Activated CD4-positive, alpha-beta T cell treated with anti-CD3 and anti-CD28 coated beads, Interleukin-2, amount 50 U/mL, for 4 hours (primary cell): Measurements from ENCODE around the gene TCF3.
A peak's percentile ranks its signal among the peaks of the same experiment; 100 is the strongest.
"Not testable (repeated sequence)": the region's sequence is repeated elsewhere in the genome, so short reads cannot be mapped to it uniquely, and the experiment has no call there.

ENCODE experiments used
- DNase-seq, 2 experiments: peaks; one replicate each; pipeline ENCODE4 v3.0.0-alpha.2; 2020

The TCF3 gene

DNA sequence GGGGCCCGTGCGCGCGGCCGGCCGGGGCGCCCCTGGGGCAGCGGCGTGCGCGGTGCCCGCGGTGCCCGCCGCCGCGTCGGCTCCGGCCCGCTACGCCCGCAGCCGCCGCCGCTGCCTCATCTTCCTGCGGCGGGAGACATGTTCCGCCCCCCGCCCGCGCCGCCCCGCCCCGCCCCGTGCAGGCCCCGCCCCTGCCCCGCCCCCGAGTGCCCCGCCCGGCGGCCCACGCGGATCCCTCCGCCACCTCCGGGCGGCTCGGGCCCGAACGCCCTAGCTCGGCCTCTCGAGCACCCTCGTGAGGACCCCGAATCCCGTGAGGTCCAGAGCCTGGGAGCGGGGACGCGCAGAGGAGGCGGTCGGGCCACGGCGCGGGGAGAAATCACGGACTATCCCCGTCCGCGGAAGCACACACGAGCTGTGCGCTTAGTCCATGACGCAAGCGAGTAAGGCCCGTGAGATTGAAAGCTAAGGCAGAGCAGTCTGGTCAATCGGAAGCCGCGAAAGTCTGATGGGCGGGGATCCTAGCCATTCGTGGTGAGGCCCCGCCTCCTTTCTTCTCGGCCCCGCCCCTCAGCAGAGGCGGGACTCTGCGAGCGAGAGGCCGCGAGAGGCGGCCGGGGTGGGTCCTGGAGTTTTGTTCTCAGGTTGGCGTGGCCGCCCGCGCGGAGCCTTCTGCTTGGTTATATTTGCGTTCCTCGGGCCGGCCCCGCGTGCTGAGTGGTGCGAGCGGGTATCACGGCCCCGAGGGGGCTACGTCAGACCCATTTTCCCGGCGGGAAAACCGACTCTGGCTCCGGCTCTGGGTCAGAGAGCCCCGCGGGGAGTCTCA lies at the start of gene TCF3:
TCF3 (minus strand) TSS at position 145 of the 829 bp plus-strand sequence. CDS start 2,367 bp downstream, outside the sequence.
- DNase-seq = peak; percentile 97

DNA sequence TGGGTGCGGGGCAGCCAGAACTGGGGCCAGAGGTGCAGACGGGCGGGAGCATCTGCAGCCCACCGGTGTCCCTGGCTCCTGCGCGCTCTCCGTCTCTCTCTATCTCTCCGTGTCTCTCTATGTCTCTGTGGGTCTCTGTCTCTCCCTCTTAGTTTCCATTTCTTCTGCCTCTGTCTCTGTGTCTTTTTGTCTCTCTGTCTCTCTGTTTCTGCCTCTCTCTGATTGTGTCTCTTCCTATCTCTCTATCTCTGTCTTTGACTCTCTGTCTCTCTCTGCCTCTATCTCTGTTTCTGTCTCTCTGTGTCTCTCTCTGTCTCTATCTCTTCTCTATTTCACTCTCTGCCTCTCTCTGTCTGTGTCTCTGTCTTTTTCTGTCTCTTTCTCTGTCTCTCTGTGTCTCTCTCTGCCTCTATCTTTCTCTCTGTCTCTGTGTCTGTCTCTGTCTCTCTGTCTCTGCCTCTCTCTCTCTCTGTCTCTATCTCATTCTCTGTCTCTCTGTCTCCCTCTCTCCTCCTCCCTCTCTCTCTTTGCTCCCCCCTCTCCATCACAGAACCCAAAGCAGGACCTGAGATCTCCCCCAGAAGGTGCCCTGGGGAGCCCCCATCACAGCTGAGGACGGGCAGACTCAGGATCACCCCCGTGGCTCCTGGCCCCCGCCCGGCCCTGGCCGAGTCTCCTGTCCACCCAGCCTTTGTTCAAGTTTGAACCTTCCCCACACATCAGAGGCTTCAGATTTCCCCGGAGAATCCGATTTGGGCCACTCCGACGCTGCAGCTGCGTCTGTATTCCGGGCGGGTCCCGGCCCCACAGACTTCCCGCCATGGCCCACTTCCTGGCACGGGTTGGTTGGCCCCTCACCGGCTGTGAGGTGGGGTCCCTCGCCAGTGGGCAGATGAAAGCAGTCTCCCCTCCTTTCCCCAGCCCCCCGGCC lies 48.6 kb upstream of the TCF3 start:
- DNase-seq = no peak

DNA sequence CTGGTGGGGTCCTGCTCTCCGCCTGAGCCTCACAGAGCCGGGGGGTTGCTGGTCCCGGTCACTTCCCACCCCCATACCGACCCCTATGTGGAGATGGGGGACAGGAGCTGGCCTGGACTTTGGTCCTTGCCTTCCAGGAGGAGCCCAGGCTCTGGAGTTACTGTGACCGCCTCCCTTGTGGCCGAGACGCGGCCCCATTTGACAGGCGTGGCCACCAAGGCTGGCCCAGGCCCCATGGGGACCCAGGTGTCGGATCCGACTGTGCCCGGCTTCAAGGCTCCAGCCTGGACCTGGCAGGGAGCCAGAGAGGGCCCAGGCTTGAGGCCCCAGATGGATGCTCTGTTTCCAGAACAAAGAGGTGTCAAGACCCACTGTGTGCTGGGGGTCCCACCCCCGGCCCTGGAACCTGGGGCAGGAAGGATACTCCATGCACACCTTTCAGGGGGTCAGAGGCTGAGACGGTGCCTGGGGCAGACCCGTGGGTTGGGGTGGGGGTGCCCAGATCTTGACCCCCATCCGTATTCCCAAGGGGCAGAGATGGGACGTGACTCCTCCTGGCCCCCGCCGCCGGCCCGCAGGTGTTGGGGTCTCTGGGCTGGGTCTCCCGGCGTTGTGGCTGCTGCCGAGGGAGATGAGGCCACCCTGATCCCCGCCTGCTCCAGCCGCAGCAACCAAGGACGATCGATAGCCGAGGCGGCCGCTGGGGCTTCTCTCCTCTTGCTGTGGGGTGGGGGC lies 47.8 kb upstream of the TCF3 start:
- DNase-seq = no peak

DNA sequence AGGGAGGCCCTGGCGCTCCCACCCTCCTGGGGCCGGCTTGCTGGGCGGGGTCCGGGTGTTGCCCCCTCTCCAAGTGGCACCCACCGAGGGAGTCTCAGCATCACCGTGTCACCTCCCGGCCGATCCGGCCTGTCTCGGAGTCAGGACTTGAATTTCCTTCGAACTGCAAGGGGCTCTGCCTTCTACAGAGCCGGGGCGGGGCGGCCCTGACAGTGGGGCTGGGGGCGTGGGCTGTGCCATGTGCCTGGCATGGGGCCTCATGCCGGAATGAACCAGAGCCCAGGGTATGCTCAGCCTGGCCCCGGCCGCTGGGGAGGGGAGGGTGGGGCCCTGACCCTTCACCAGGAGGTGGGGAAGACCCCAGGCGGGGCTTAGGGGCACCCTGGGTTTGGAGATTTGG lies 47.0 kb upstream of the TCF3 start:
- DNase-seq = no peak

DNA sequence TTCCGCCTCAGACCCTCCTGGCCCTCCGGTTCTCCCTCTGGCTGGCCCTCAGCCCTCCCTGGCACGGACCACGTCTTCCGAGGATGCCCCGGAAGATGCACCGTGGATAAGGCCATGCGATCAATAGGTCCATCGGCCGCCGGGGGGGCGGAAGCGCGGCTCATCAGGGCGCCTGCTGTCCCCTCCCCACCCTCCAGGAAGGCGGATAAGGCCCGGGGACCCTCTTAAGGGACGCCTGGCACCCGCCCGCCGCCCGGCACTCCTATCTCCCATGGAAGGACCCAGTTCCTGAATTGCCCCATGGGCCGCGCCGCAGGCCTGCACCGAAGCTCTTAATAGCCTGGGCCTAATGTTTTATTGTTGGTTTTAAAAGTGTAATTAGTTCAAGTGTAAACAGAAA lies 46.2 kb upstream of the TCF3 start:
- DNase-seq = no peak

DNA sequence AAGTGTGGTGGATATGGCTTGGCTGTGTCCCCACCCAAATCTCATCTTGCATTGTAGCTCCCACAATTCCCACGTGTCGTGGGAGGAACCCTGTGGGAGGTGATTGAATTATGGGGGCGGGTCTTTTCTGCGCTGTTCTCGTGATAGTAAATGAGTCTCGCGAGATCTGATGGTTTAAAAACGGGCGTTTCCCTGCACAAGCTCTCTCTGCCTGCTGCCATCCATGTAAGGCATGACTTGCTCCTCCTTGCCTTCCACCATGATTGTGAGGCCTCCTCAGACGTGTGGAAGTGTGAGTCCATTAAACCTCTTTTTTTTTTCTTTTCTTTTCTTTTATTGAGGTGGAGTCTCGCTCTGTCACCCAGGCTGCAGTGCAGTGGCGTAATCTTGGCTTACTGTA lies 43.1 kb upstream of the TCF3 start:
- not testable (repeated sequence) for DNase-seq

DNA sequence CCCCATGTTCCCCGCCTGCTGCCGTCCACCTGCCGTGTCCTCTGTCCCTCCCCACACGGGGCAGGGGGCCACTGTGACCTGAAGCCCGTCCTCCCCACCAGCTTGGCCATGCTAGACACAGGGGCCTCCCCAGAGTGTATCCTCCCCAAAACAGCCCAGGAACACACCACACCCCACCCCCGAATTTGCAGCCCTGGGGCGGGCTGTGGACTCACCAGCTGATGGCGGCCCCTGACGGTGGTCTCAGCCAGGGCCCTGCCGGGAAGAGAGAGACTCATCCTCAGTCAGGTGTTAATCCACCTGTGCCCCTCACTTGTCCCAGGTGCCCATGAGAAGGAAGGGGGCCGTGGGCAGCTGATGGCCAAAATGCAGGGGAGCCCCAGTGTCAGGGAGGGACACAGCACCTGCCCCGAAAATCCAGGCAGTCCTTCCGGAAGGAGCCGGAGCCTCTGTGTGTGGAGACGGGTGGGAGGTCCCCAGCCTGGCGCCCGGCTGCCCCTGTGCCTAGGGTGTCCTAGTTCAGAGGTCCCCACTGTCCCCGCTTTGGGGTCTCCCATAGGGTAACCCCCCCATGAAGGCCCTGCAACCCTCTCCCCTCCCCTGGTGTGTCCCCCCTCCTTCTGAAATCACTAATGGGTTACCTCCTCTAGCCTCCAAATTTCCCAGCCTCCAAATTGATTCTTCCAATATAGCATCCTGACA lies 39.3 kb upstream of the TCF3 start:
- DNase-seq = no peak

DNA sequence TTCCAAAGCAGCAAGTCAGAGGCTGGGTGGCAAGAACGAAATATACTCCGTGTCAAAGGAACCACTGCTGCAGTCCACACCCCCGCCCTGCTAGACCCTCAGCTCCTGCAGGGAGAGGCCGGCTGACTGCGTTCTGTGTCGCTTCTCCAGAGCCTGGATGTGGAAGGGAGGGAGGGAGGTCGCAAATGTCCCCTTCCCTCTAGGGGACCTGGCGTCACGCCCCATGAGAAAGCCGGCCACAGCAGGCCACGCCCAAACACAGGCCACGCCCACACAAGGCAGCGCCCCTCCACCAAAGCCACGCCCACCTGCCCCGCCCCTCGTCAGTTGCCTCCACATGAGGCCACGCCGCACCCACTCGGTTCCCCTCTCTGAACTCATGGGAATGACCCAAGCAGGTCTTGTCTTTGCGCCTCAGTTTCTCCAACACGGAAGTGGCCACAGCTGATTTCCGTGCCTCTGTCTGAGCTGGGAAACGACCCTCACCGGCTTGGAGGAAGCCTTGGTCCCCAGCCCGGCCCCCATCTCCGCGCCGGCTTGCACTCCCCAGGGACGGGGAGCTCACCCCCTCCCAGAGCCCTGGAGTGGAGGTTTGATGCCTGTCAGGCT lies 38.4 kb upstream of the TCF3 start:
- peak; percentile 46 to 53 for DNase-seq

DNA sequence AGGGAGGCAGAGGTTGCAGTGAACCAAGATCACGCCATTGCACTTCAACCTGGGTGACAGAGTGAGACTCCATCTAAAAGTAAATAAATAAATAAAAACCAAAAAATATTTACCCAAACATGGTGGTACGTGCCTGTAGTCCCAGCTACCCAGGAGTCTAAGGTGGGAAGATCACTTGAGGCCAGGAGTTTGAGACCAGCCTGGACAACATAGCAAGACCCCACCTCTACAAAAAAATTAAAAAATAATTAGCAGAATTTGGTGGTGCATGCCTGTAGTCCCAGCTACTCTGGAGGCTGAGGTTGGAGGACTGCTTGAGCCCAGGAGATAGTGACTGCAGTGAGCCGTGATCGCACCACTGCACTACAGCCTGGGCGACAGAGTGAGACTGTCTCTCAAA lies 33.4 kb upstream of the TCF3 start:
- not testable (repeated sequence) for DNase-seq

DNA sequence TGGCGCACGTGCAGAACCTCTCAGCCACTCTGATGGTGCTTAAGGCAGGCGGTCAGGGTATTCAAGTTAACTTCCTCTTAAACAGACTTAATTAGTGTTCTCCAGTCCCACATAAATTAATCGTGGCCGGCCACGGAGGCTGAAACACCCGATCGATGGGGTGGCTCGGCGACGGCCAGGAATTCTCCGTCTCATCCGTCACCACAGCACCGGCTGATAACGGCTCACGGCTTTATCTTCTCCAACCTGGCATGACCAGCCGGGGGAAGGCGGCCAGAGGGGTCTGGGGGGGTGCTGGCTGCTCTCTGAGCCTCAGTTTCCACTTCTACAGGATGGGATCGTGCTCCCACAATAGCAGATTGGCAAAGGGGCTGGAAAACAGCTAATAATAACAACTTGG lies 32.6 kb upstream of the TCF3 start:
- no peak for DNase-seq

DNA sequence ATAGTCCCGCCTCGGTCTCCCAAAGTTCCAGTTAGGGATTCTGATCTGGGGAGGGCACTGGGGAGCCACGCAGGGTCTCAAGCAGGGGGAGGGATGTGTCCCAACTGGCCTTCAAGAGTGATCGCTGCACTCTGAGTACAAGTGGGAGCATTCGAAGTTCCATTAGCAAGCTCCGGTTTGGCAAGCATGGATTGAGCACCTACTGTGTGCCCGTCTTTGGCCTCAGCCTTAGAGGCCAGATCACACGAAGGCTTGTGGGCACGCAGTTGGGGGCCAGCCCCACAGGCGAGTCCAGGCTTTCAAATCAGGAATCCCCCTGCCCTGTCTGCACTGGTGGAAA lies 32.1 kb upstream of the TCF3 start:
- no peak for DNase-seq

DNA sequence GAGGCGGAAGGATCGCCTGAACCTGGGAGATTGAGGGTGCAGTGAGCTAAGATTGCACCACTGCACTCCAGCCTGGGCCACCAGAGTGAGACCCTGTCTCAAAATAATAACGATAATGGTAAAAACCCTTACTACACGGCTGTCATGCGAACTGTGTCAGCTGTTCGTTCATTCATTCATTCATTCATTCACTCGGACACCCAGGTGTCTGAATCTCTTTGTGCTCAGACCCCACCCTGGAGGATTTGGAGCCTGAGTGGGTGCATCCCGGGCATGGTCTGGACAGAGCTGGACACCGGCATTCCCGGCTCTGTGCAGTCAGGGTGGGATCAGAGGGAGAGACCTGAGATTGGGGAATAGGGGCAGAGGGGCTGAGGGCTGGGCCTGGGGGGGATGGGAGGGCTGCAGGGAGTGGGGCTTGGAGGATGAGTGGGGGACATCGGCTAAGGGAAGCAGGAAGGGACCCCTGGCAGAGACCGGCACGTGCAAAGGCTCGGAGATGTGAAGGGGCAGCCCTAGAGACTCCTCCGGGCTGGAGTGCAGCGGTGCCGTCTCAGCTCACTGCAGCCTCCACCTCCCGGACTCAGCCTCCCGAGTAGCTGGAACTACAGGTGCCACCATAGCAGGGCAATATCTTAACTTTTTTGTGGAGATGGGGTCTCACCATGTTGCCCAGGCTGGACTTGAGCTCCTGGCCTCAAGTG lies 31.6 kb upstream of the TCF3 start:
- DNase-seq = no peak

DNA sequence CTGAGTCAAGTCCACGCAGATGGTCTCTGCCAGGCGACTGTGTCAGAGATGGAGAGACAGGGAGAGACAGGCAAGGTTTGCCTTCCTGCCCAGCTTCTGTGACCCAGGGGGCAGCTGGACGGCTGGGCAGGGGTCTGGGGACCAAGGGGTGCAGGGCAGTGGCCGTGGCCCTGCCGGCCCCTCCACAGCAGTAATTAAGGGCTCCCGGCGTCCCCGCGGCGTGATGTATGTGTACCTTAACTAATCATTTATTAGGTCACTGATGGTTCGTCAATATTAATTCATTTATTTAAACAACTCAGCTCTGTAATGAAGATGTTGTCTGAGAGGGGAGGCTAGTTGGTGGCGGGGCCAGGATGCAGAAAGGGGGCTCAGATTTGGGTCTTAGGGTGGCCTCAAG lies 28.6 kb upstream of the TCF3 start:
- DNase-seq = no peak

DNA sequence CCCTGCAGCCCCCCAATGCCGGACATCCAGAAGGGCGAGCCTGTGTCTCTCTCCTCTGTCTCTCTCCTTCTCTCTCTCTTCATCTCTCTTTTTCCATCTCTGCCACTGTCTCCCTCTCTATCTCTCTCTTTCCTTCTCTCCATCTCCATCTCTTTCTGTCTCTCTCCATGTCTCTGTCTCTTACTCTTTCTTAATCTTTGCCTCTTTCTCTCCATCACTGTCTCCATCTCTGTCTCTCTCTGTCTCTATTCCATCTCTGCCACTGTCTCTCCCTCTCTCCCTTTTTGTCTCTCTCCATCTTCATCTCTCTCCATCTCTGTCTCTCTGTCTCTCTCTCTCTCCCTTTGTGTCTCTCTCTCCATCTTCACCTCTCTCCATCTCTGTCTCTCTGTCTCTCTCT lies 25.7 kb upstream of the TCF3 start:
- no peak for DNase-seq

DNA sequence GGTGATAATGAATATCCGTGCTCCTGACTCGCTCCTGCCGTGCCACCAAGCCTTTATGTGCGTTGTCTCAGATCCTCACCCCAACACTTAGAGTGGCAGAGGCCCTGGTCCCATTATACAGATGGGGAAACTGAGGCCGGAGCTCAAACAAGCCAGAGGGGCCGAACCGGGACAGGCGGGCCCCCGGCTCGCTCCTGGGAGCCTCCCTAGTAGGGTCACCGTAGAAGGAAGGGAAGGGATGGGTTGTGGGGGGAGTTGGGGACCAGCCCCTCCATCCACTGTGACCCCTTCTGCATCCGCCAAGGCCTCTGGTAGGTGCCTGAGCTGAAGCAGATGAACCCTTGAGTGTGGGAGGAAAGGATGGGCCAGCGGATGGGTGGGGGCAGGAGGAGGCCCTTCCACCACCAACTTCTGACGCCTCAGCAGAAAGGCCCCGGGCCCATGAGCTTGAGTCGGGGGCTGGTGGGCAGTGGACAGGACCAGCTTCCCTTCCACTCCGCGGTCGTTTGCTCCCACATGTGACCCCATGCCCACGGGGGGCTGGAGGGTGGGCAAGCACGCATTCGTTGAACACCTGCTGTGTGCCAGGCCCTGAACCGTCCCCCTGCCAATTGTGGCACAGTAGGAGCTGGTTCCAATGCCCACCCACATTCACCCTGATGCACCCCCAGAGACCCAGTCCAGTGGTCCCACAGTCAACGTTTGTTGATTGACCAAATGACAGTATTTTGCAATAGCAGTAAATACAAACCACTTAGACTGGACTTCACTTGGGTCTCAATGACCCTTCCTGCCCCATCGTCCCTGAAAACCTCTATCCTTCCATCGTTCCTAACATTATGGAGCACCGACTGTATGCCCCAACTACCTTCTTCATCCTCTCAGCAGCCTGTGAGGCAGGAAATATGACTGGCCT lies 24.2 kb upstream of the TCF3 start:
- no peak for DNase-seq

DNA sequence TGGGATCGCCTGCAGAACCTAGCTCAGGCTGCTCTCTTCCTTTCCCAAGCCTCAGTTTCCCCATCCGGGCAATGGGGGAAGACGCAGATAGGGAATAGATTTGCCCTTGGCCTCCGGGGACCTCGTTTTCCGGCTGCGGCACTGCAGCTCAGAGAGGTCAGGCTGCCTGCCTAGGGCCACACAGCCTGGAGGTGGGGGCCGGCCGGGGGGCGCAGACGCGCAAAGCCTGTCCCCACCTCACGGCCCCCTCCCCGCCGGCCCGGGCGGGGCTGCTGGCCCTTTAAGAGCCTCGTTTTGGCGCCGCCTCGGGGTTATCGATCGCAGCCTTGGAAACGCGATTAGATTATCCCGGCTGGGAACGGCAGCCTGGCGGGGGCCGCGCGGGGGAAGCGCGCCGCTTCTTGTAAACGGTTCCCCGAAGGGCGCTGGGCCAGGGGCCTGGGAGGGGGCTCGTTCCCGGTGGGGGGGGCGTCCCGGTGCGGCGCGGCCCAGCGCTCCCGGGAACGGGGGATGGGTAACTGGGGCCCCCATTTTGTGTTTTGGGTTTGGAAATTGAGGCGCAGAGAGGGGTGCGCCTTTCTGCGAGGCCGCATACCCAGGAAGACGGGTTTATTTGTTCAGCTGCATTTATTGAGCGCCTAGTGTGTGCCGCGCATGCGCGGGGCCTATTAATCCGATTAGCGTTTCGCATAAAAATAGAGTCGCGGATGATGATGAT lies 23.4 kb upstream of the TCF3 start:
- no peak for DNase-seq

DNA sequence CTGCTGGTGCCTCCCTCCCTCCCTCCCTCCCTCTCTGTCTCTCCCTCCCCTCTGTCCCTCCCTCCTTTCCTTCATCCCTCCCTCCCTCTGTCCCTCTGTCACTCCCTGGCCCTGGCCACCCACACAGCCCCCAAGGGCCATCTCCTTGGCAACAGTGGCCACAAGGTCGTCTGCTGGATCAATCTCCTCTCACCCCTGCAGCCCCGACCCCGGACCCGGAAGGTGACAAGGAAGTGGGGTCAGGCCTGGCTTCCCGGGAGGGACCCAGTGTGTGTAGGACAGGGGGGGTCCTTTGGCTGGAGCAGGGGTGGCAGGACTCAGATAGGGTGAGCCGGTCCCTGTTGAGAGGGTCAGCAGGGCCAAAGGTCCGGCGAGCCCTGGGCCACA lies 21.9 kb upstream of the TCF3 start:
- DNase-seq = no peak

DNA sequence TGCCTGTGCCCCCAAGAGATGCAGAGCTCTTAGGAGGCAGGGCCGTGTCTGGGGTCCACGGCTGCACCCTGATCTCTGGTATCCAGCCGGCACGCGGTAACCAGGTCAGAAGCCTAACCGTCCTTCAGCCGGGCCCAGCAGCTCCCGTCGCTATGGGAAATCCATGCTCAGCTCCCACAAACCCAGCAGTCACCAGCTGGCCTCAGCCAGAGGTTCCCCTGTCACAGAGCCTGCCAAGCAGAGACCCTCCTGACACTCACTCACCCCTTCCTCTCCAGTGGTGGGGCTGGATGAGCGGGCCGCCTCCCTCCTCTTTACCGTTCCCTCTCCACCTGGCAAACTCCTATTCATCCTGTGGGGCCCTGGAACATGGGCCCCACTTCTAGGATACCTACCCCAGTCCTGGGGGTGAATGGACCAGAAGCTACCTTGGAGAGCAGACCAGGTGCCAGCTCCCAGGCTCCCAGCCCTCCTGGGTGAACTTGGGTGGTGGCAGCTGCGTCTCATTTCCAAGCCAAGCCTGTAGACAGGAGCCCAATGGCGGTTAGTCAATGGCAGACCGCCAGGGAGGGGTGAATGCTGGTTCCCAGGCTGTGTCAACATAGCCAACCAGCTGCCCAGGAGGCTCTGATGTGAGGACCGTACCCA lies 21.4 kb upstream of the TCF3 start:
- DNase-seq = no peak
